GM10266 (cell line): Measurements from ENCODE around the gene CRYZL1.
A peak's percentile ranks its signal among the peaks of the same experiment; 100 is the strongest.

ENCODE experiments used
- DNase-seq: peaks from one replicate; pipeline ENCODE4 v3.0.0; 2012; ENCODE audit errors: extremely low spot score
- CTCF ChIP-seq: IDR thresholded peaks from 2 replicates; pipeline ENCODE4 v1.5.1; 2012; ENCODE audit warnings: mild to moderate bottlenecking, low read depth; ENCODE audit not compliant: control insufficient read depth, insufficient read depth; ENCODE audit errors: missing control alignments

The CRYZL1 gene

GRCh38 chr21:33550772-33551660 lies 90.5 kb downstream of the CRYZL1 start:
- no peak for DNase-seq
- no peak for TF ChIP-seq CTCF

- no peak for TF ChIP-seq CTCF
- no peak for DNase-seq
Measured at GRCh38 chr21:33549848-33550771, 91.4 kb downstream of the CRYZL1 start.

GRCh38 chr21:33546086-33546485 lies 95.5 kb downstream of the CRYZL1 start:
- no peak for TF ChIP-seq CTCF
- DNase-seq = no peak

- no peak for DNase-seq
- TF ChIP-seq CTCF = no peak
Measured at GRCh38 chr21:33544451-33545195, 96.9 kb downstream of the CRYZL1 start.

GRCh38 chr21:33543505-33544129 lies 97.9 kb downstream of the CRYZL1 start:
- TF ChIP-seq CTCF = no peak
- peak; percentile 55 for DNase-seq

- peak; percentile 97 for DNase-seq
- TF ChIP-seq CTCF = no peak
Measured at GRCh38 chr21:33542640-33543504, 98.7 kb downstream of the CRYZL1 start, which contains the start of gene SON. TSS of gene SON (plus strand) at chr21:33543038. CDS start at chr21:33543093, 55 bp downstream.
